Esophagus squamous epithelium (tissue), 5 donors: ENCODE data around the gene TMEM245. TPM values are rescaled to one million over a fixed set of nuclear protein-coding genes. Genes with fewer than 3 reads are reported as not detected.

Source experiments
- DNase-seq: peaks from one replicate; lab custom pipeline; 2025; lab: John Stamatoyannopoulos, UW
- H3K27ac ChIP-seq, 4 donors: fragments of 200-600 bp; sonication (generic); one replicate each; pipeline ENCODE4 v1.5.1; 2016 to 2019; ENCODE audit warnings: mild to moderate bottlenecking in 1 of 4
- H3K27me3 ChIP-seq, 4 donors: fragments of 200-600 bp; sonication (generic); 1 replicate in 3 of 4; 2 replicates in 1 of 4; pipeline versions ENCODE4 v1.5.1 to v1.6.0; 2017 to 2021; ENCODE audit warnings: antibody characterized with exemption in 1 of 4
- H3K36me3 ChIP-seq, 3 donors: fragments of 200-600 bp; sonication (generic); one replicate each; pipeline ENCODE4 v1.5.1; 2016 to 2019
- H3K4me1 ChIP-seq, 3 donors: fragments of 200-600 bp; sonication (generic); one replicate each; pipeline ENCODE4 v1.5.1; 2017 to 2019
- H3K4me3 ChIP-seq, 4 donors: fragments of 200-600 bp; sonication (generic); 1 replicate in 3 of 4; 2 replicates in 1 of 4; pipeline ENCODE4 v1.5.1; 2016 to 2019; ENCODE audit warnings: mild to moderate bottlenecking in 2 of 4, moderate library complexity in 1 of 4
- H3K9me3 ChIP-seq, 3 donors: fragments of 200-600 bp; sonication (generic); one replicate each; pipeline ENCODE4 v1.5.1; 2016 to 2019
- POLR2A ChIP-seq, 4 donors: fragments of 450-650 bp; IDR thresholded peaks; one replicate each; pipeline ENCODE4 v1.6.1; 2017; ENCODE audit warnings: antibody characterized with exemption in 4 of 4, mild to moderate bottlenecking in 4 of 4, moderate library complexity in 3 of 4
- WGBS, 2 donors: methylation state at CpG; one replicate each; pipeline ENCODE4 v1.1.5; 2018; 5-methylcytosine and 5-hydroxymethylcytosine counted together
- intact Hi-C: fragments of 100-400 bp; cut with DNase I; formaldehyde crosslinking; loops from one replicate; pipeline ENCODE4 v1.15.0; 2022
- total RNA-seq, 4 donors: library from RNA; depleted of rRNA; stranded (reverse); fragments of >200 nt; gene quantifications; one replicate each; pipeline ENCODE4 v1.1.0, GENCODE V29; 2016
- TF ChIP-seq, protein P1 (sequence below), 6 experiments: fragments of 450-650 bp in 4 of 6; fragments of 200-600 bp in 2 of 6; sonication (generic) in 2 of 6; IDR thresholded peaks; one replicate each; pipeline ENCODE4 v1.5.1; 2016 to 2019; ENCODE audit warnings: antibody characterized with exemption in 6 of 6, mild to moderate bottlenecking in 4 of 6, moderate library complexity in 4 of 6
- donor health status: DM: yes; HTN: yes; CAD: no.

The TMEM245 gene
- total RNA-seq, 4 donors from 2014 or later: 12.5 to 45.4 (median 25.9) TPM

DNA sequence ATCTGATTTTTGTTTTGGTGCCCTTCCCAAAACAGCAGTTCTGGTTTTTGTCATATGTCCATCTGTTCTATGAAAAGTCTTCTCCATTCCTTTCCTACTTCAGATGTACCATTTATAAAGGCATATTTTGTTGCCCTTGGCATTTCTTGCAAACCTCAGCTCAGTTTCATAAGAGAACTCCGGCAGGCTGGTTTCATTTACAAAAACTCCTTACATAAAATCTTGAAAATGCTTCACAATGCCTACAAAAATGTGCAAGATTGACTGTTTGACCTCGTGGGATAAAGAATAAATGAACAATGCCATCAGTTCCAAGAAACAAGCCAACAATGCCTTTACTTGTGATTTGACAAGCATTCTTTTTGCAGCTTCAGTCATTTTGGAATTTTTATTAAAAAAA, 67.3 kb downstream of the TMEM245 start:
- H3K4me3 ChIP-seq: no peak overlapping the region

DNA sequence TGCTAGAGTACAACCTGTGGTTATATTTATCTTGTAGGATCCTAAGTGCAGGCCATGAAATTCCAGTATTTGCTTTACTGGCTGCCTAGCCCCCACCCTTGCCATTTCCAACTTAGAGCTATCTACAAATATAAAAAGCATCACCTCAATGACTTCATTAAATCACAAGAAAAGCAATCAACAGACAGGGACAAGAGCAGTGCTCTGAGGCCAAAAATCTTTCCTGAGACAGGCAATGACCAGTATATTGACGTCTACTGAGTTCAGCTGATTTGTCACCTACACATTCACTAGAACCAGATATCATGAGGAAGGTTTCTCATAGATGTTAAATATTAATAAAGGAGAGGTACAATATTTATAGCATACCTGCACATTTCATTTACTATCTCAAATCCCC, 68.0 kb downstream of the TMEM245 start:
- Histone ChIP-seq H3K9me3 (no peaks in the 10 kb centered on the region), H3K4me1 (no peaks in the 10 kb centered on the region), H3K27ac (no peak overlapping the region), H3K4me3 (no peak overlapping the region), H3K27me3 (no peaks in the 10 kb centered on the region), H3K36me3 (peaks cover 0 to 100% (median 31%) of the 10 kb centered on the region in 3 donors)
- no peak for DNase-seq
- intact Hi-C loops: no loop called here
- TF ChIP-seq, protein P1, sequence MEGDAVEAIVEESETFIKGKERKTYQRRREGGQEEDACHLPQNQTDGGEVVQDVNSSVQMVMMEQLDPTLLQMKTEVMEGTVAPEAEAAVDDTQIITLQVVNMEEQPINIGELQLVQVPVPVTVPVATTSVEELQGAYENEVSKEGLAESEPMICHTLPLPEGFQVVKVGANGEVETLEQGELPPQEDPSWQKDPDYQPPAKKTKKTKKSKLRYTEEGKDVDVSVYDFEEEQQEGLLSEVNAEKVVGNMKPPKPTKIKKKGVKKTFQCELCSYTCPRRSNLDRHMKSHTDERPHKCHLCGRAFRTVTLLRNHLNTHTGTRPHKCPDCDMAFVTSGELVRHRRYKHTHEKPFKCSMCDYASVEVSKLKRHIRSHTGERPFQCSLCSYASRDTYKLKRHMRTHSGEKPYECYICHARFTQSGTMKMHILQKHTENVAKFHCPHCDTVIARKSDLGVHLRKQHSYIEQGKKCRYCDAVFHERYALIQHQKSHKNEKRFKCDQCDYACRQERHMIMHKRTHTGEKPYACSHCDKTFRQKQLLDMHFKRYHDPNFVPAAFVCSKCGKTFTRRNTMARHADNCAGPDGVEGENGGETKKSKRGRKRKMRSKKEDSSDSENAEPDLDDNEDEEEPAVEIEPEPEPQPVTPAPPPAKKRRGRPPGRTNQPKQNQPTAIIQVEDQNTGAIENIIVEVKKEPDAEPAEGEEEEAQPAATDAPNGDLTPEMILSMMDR (IDR thresholded peaks at IDR 0.05): no peak
- TF ChIP-seq POLR2A (IDR thresholded peaks at IDR 0.05): no peak
- WGBS, 2 donors: 90 to 95% methylated on average over 1 of the region's 1 CpG

More for the DNA sequence above, 67.3 kb downstream of the TMEM245 start:
- no peak for DNase-seq
- no peaks in the 10 kb centered on the region for H3K9me3 ChIP-seq
- 48 to 87% methylated on average over 2 of the region's 2 CpGs for WGBS, 2 donors
- no peak overlapping the region for H3K27ac ChIP-seq
- no peaks in the 10 kb centered on the region for H3K4me1 ChIP-seq
- no peak for TF ChIP-seq POLR2A (IDR thresholded peaks at IDR 0.05)
- TF ChIP-seq, protein P1 (IDR thresholded peaks at IDR 0.05): no peak
- no peaks in the 10 kb centered on the region for H3K27me3 ChIP-seq
- intact Hi-C loops: no loop called here
- peaks cover 0 to 100% (median 35%) of the 10 kb centered on the region in 3 donors for H3K36me3 ChIP-seq

DNA sequence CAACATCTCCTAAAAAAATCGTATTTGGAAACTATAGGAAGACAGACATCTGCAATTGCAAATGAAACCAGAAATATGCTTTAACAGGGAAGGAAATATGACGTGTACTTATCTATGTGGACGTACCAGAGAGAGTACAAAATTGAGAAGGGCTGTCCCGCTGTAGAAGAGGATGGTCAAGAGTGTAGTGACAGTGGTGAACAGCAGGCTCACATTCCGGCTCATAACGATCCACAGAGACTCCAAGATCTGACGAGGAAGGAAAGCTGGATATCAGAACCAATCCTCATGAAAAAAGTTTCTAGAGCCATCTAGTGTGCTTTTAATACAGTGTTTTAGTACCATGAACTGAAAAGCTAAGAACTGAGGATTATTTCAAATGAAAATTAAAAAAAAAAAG, 69.3 kb downstream of the TMEM245 start:
- intact Hi-C loops: no loop called here
- Histone ChIP-seq H3K4me1 (no peaks in the 10 kb centered on the region), H3K36me3 (peaks cover 0 to 100% (median 28%) of the 10 kb centered on the region in 3 donors), H3K9me3 (no peaks in the 10 kb centered on the region), H3K4me3 (no peak overlapping the region), H3K27ac (no peak overlapping the region), H3K27me3 (no peaks in the 10 kb centered on the region)
- 77 to 79% methylated on average over 7 of the region's 7 CpGs for WGBS, 2 donors
- TF ChIP-seq, protein P1 (IDR thresholded peaks at IDR 0.05): no peak
- no peak for TF ChIP-seq POLR2A (IDR thresholded peaks at IDR 0.05)
- DNase-seq: no peak

DNA sequence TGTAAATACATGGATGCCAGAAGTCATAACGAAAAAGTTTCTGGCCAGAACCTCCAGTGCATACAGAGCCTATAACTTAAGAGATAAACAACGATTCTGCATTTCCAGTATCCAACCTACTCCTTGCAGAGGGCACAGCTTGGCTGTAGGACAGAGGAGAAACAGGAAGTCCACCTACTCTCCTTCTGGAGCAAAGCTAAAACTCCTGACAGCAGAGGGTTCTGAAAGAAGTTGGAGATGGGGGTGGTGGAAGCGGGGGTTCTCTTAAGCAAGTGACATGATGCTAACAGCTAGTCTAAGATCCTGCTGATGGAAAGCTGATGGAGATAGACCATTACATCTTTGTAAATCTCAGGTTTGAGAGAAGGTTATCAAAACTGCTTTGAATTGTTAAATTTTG, 70.9 kb downstream of the TMEM245 start:
- Histone ChIP-seq H3K36me3 (peaks cover 0 to 100% (median 28%) of the 10 kb centered on the region in 3 donors), H3K4me3 (no peak overlapping the region)
- intact Hi-C loops: no loop called here

DNA sequence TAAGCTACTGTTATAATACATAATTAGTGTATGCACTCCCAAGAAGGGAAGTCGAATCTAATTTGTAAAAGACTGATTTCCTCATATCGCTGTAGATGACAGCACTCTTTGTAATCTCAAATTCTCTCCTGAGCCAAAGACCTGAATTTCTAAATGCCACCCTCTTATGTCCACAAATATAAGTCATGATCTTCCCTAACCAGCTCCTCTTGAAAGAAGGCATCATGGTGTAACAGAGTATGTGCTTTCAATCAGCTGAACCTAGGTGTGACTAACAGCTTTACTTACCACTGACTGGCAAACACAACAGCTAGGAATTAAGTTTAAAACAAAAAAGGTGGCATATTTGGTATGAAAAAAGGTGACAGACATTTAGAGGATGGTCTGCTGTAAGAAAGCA, 72.5 kb downstream of the TMEM245 start:
- DNase-seq: no peak
- 84 to 85% methylated on average over 2 of the region's 2 CpGs for WGBS, 2 donors
- no peaks in the 10 kb centered on the region for H3K9me3 ChIP-seq
- H3K4me1 ChIP-seq: no peaks in the 10 kb centered on the region
- no peak overlapping the region for H3K4me3 ChIP-seq
- H3K27me3 ChIP-seq: no peaks in the 10 kb centered on the region
- TF ChIP-seq POLR2A (IDR thresholded peaks at IDR 0.05): no peak
- TF ChIP-seq, protein P1 (IDR thresholded peaks at IDR 0.05): no peak
- no peak overlapping the region for H3K27ac ChIP-seq
- peaks cover 0 to 99% (median 26%) of the 10 kb centered on the region in 3 donors for H3K36me3 ChIP-seq
- intact Hi-C loops: no loop called here

More for the DNA sequence above, 70.9 kb downstream of the TMEM245 start:
- Histone ChIP-seq H3K27ac (no peak overlapping the region), H3K27me3 (no peaks in the 10 kb centered on the region), H3K9me3 (no peaks in the 10 kb centered on the region), H3K4me1 (no peaks in the 10 kb centered on the region)
- WGBS, 2 donors: 88% methylated on average over 3 of the region's 3 CpGs
- no peak for DNase-seq
- TF ChIP-seq, protein P1 (IDR thresholded peaks at IDR 0.05): no peak
- TF ChIP-seq POLR2A (IDR thresholded peaks at IDR 0.05): no peak
